Limb (tissue), 2 donors: ENCODE results near the gene PI4KA.
"Not testable (repeated sequence)": the region's sequence is repeated elsewhere in the genome, so short reads cannot be mapped to it uniquely, and the experiment has no call there.

Experiments used
- DNase-seq, 2 donors: peaks; one replicate each; pipeline ENCODE4 v3.0.0-alpha.2; 2016; ENCODE audit errors: extremely low spot score in 2 of 2

Gene PI4KA

GRCh38 chr22:20725987-20726558 lies 132.5 kb downstream of the PI4KA start:
- no peak for DNase-seq

GRCh38 chr22:20724676-20725454 lies 133.7 kb downstream of the PI4KA start:
- no peak for DNase-seq

GRCh38 chr22:20721409-20722218 lies 137.0 kb downstream of the PI4KA start:
- DNase-seq: no peak

GRCh38 chr22:20720692-20721408 lies 137.8 kb downstream of the PI4KA start:
- DNase-seq: no peak

GRCh38 chr22:20718727-20719126 lies 139.9 kb downstream of the PI4KA start:
- not testable (repeated sequence) for DNase-seq

GRCh38 chr22:20717981-20718380 lies 140.6 kb downstream of the PI4KA start:
- not testable (repeated sequence) for DNase-seq

- DNase-seq: not testable (repeated sequence)
Measured at GRCh38 chr22:20717213-20717866, 141.3 kb downstream of the PI4KA start.

GRCh38 chr22:20713116-20713515 lies 145.5 kb downstream of the PI4KA start:
- DNase-seq: not testable (repeated sequence)

- not testable (repeated sequence) for DNase-seq
Measured at GRCh38 chr22:20709966-20710365, 148.6 kb downstream of the PI4KA start.

GRCh38 chr22:20707549-20708118 lies 151.0 kb downstream of the PI4KA start:
- DNase-seq: not testable (repeated sequence)

GRCh38 chr22:20703816-20704609 lies 154.6 kb downstream of the PI4KA start:
- not testable (repeated sequence) for DNase-seq

- not testable (repeated sequence) for DNase-seq
Measured at GRCh38 chr22:20703414-20703806, 155.2 kb downstream of the PI4KA start.

GRCh38 chr22:20702546-20703413 lies 155.8 kb downstream of the PI4KA start:
- peak; percentile 79 to 99 for DNase-seq

GRCh38 chr22:20702175-20702545 lies 156.5 kb downstream of the PI4KA start:
- not testable (repeated sequence) for DNase-seq

GRCh38 chr22:20701680-20702136 lies 156.9 kb downstream of the PI4KA start:
- DNase-seq: not testable (repeated sequence)

- DNase-seq: not testable (repeated sequence)
Measured at GRCh38 chr22:20700347-20700746, 158.3 kb downstream of the PI4KA start.

- DNase-seq: not testable (repeated sequence)
Measured at GRCh38 chr22:20699856-20700255, 158.8 kb downstream of the PI4KA start.

- DNase-seq: peak; percentile 34 to 56
Measured at GRCh38 chr22:20697481-20698113, 161.0 kb downstream of the PI4KA start.
